Left ventricle myocardium inferior (tissue), 1 donor: ENCODE results near the gene SPRR3. TPM values are rescaled to one million over a fixed set of nuclear protein-coding genes. Genes with fewer than 3 reads are reported as not detected.

Experiments
- DNase-seq: peaks from one replicate; pipeline ENCODE4 v3.0.0-alpha.2; 2020
- H3K27ac ChIP-seq: fragments of 200-600 bp; replicated peaks from 2 replicates; pipeline ENCODE4 v1.8.0; 2021
- H3K27me3 ChIP-seq: fragments of 200-600 bp; 2 replicates; pipeline ENCODE4 v1.8.0; 2021; ENCODE audit warnings: low read depth
- H3K36me3 ChIP-seq: fragments of 200-600 bp; 2 replicates; pipeline ENCODE4 v1.8.0; 2021
- H3K4me1 ChIP-seq: fragments of 200-600 bp; 2 replicates; pipeline ENCODE4 v1.8.0; 2021
- H3K4me3 ChIP-seq: fragments of 200-600 bp; 2 replicates; pipeline ENCODE4 v1.8.0; 2021; ENCODE audit warnings: mild to moderate bottlenecking, moderate library complexity
- H3K9me3 ChIP-seq: fragments of 200-600 bp; replicated peaks from 2 replicates; pipeline ENCODE4 v1.8.0; 2021
- intact Hi-C: fragments of 100-400 bp; cut with micrococcal nuclease; formaldehyde crosslinking; loops from one replicate; pipeline ENCODE4 v1.11.0; 2022
- total RNA-seq: library from RNA; stranded (reverse); fragmentation: NEBNext Ultra II Directional; extraction: Animal tissue kit (Norgen Biotek cat#: 25700); gene quantifications from one replicate; pipeline ENCODE4 v1.2.1, GENCODE V29; 2021
- TF ChIP-seq, protein P1 (sequence below): fragments of 200-600 bp; IDR thresholded peaks from 2 replicates; pipeline ENCODE4 v1.8.0; 2021; ENCODE audit warnings: antibody characterized with exemption, mild to moderate bottlenecking, borderline replicate concordance
- donor health status: DM: no; HTN: yes; CAD: no; lungs with severe emphysema.

The SPRR3 gene
- total RNA-seq, 1 donor from 2014 or later = not detected

DNA sequence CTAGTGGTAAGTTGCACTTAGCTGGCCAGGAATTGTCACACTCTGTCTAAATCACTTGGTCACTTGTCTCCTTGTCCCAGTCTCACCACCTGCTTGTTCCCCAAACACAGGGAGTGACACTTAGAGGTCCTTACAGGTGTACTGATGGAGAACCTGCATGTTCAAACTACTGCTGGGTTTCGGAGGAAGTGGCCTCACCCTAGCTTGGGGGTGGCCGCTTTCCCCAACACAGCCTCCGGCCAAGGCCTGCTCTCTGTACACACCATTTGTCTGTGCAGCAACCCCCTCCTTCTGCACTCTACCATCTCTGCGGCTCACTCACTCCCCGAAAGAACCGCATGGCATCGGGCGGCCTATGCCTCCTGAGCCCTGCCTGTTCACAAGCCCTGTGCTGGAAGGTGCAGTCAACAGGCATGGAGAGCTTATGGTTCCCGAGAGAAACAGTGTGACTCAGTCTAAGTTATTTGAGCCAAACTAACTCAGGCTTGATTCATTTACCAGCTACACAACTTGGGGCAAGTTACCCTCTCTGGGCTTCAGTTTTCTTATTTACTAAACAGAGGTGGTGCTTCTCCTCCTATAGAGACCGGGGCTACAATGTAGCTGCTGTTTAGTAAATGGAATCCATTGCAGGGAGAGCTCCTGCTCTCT lies 41.6 kb upstream of the SPRR3 start:
- no peaks in the 10 kb centered on the region for H3K4me1 ChIP-seq
- intact Hi-C loops = no loop called here

DNA sequence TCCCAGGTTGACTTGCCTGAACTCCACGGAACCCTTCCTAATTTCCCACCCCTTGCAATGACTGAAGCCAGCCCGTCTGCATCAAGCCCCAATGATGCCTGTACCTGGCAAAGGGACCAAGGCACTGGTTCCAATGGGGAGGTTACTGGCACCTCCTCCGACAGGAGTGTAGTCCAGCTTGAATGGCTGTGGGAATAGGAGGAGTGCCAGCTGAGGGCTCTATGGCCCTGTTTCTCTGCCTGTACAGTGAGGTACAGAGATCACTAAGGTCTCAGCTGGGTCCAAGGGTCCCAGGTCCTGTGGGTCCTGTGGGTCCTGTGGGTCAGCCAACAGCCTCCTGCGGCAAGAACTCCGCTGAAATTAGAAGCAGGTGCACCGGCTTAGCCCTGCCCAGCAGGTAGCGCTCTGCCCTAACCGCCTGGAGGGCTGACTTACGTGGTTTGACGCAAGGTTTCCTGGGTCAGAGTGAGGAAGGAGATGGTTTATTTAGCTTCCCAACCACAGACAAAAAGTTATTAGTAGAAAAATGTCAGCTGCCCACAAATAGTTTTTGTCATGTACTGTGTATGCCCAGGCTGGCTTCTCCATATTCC lies 41.0 kb upstream of the SPRR3 start:
- Histone ChIP-seq H3K27me3 (no peaks in the 10 kb centered on the region), H3K4me3 (no peak overlapping the region), H3K36me3 (no peaks in the 10 kb centered on the region), H3K4me1 (no peaks in the 10 kb centered on the region), H3K27ac (no peak overlapping the region), H3K9me3 (no peaks in the 10 kb centered on the region)
- DNase-seq = no peak
- intact Hi-C loops = no loop called here
- TF ChIP-seq, protein P1, sequence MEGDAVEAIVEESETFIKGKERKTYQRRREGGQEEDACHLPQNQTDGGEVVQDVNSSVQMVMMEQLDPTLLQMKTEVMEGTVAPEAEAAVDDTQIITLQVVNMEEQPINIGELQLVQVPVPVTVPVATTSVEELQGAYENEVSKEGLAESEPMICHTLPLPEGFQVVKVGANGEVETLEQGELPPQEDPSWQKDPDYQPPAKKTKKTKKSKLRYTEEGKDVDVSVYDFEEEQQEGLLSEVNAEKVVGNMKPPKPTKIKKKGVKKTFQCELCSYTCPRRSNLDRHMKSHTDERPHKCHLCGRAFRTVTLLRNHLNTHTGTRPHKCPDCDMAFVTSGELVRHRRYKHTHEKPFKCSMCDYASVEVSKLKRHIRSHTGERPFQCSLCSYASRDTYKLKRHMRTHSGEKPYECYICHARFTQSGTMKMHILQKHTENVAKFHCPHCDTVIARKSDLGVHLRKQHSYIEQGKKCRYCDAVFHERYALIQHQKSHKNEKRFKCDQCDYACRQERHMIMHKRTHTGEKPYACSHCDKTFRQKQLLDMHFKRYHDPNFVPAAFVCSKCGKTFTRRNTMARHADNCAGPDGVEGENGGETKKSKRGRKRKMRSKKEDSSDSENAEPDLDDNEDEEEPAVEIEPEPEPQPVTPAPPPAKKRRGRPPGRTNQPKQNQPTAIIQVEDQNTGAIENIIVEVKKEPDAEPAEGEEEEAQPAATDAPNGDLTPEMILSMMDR = no peak

More for the DNA sequence above, 41.6 kb upstream of the SPRR3 start:
- no peaks in the 10 kb centered on the region for H3K9me3 ChIP-seq
- no peak overlapping the region for H3K4me3 ChIP-seq
- TF ChIP-seq, protein P1 = no peak
- H3K27ac ChIP-seq = no peak overlapping the region
- no peaks in the 10 kb centered on the region for H3K36me3 ChIP-seq
- no peaks in the 10 kb centered on the region for H3K27me3 ChIP-seq
- DNase-seq = no peak

DNA sequence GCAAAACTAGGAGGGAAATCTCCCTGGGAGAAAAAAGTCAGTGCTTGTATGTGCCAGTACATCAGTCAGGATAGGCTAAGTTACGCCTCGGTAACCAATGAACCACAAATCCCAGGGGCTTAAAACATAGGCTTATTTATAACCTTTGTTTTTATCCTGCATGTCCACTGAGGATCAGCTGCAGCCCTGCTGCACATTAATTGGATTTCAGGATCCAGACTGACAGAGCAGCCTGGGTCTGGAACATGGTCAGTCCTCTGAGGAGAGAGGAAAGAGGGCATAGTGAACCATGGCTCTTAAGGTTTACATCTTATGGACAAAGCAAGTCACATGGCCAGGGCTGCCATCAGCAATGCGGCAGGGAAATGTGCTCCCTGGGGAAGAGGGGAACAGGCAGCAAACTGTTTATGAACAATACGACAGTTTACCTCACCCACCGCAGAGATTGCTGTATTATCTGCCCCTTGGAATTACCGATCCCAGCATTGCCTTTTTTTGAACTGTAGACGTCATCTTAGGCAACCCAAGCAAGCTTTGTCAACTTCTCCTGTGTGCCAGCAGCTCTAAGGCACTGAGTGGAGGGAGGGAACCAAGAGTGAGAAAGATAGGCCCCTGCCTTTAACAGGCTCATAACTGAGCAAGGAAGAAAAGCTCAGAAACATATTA lies 40.2 kb upstream of the SPRR3 start:
- TF ChIP-seq, protein P1 = no peak

DNA sequence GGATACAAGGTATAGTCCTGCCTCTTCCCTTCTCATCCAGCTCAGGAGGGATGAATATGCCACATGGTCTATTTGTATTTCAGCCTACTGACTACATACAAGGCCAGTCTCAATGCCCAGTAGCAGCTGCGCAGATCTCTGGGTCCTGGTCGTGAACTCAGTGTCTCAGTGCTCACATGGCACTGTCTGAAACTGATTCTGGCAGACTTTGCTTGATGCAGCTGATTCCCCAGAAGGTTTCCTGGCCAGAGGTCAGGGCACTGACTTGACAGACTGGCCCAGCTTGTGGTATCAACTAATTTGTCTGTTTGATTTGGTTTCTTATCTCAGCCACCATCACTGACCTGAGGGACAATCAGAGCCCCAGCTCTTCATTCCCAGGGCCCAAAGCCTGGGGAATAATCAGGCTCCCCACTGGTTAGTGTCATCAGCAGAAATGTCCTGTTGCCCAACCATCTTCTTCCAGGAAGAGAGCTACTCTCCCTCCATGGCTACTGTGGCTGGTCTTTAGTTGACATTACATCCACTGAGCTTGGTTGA lies 38.6 kb upstream of the SPRR3 start:
- Histone ChIP-seq H3K36me3 (no peaks in the 10 kb centered on the region), H3K4me1 (no peaks in the 10 kb centered on the region), H3K9me3 (no peaks in the 10 kb centered on the region), H3K27me3 (peaks cover 10% of the 10 kb centered on the region), H3K27ac (no peak overlapping the region), H3K4me3 (no peak overlapping the region)
- intact Hi-C loops = no loop called here
- TF ChIP-seq, protein P1 = no peak
- no peak for DNase-seq

More for the DNA sequence above, 40.2 kb upstream of the SPRR3 start:
- DNase-seq = no peak
- intact Hi-C loops = no loop called here
- Histone ChIP-seq H3K27me3 (no peaks in the 10 kb centered on the region), H3K9me3 (no peaks in the 10 kb centered on the region), H3K36me3 (no peaks in the 10 kb centered on the region), H3K4me1 (no peaks in the 10 kb centered on the region), H3K4me3 (no peak overlapping the region), H3K27ac (no peak overlapping the region)

DNA sequence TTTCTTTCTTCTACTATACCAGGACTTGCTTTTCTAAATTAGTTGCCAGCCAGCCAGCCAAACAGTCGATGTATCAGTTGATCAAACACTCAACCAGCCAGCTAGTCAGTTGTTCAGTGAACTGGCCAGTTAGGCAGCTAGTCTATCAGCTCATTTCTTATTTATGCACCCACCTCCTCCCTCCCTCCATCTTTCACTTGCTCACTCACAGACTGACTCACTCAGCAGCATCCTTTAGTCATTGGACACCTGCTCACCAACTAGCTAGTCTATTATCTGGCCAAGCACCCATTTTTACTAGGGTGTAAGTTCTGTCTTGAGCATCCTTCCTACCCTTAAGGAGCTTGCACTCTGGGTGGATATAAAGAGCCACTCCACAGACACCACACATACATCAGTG lies 37.0 kb upstream of the SPRR3 start:
- intact Hi-C loops = no loop called here
- Histone ChIP-seq H3K9me3 (no peaks in the 10 kb centered on the region), H3K4me1 (no peaks in the 10 kb centered on the region), H3K27ac (no peak overlapping the region), H3K27me3 (peaks cover 10% of the 10 kb centered on the region), H3K4me3 (no peak overlapping the region), H3K36me3 (no peaks in the 10 kb centered on the region)
- TF ChIP-seq, protein P1 = no peak
- DNase-seq = no peak
